Upper lobe of left lung (tissue), 4 donors: ENCODE measurements around the gene TMEM164.

Experiments used
- POLR2AphosphoS5 ChIP-seq, 2 donors: sonication (generic); formaldehyde crosslinking; IDR thresholded peaks; one replicate each; pipeline ENCODE4 v1.5.1; 2017; ENCODE audit warnings: antibody characterized with exemption in 2 of 2
- TF ChIP-seq, protein P1 (sequence below), 6 experiments: fragments of 450-650 bp in 4 of 6; fragments of 200-600 bp in 2 of 6; sonication (generic) in 2 of 6; IDR thresholded peaks; one replicate each; pipeline ENCODE4 v1.5.1; 2016 to 2019; ENCODE audit warnings: antibody characterized with exemption in 6 of 6

DNA sequence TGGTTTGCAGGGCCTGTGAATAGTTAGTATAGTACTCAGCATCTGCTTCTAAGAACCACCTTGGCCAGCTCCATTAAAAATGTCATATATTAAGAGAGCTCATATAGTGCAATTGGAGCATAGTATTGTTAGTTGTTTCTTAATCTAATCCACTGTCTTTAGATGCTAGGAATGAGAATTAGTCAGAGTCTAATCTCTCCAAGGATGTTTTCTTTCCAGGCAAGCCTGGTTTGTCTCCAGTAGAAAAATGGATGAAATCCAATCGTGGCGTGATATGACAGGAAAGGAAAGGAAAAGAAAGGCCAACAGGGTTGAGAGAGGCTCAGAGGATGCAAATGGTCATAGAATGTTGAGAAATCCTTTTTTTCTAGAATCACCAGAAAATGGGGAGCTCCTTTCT lies 15.0 kb upstream of the TMEM164 start:
- TF ChIP-seq, protein P1, sequence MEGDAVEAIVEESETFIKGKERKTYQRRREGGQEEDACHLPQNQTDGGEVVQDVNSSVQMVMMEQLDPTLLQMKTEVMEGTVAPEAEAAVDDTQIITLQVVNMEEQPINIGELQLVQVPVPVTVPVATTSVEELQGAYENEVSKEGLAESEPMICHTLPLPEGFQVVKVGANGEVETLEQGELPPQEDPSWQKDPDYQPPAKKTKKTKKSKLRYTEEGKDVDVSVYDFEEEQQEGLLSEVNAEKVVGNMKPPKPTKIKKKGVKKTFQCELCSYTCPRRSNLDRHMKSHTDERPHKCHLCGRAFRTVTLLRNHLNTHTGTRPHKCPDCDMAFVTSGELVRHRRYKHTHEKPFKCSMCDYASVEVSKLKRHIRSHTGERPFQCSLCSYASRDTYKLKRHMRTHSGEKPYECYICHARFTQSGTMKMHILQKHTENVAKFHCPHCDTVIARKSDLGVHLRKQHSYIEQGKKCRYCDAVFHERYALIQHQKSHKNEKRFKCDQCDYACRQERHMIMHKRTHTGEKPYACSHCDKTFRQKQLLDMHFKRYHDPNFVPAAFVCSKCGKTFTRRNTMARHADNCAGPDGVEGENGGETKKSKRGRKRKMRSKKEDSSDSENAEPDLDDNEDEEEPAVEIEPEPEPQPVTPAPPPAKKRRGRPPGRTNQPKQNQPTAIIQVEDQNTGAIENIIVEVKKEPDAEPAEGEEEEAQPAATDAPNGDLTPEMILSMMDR (IDR thresholded peaks at IDR 0.05) = no peak
- no peak for TF ChIP-seq POLR2AphosphoS5 (IDR thresholded peaks at IDR 0.05)
